Measurements from ENCODE around the gene MED1.

GRCh38 chr17:39416141-39416540 is 34.9 kb downstream of the MED1 start:
- peak; percentile 23 for TF ChIP-seq POLR2A (IDR thresholded peaks at IDR 0.05; ENCODE audit: low read length)
- TF ChIP-seq GATA1 (IDR thresholded peaks at IDR 0.05; ENCODE audit: low read depth, low read length) = no peak

All from erythroblast (primary cell).